K562 (cell line): Measurements from ENCODE around the gene ROS1. TPM values are rescaled to one million over a fixed set of nuclear protein-coding genes. Genes with fewer than 3 reads are reported as not detected.

ENCODE experiments used
- CEBPG ChIP-seq, 3 experiments: fragments of 200-800 bp in 1 of 3; sonication (Bioruptor generic) in 1 of 3; sonication (generic) in 1 of 3; formaldehyde crosslinking in 1 of 3; IDR thresholded peaks in 2 of 3; conservative IDR thresholded peaks in 1 of 3; 2 replicates each; pipeline versions ENCODE4 v1.6.1 to v1.8.0; 2016 to 2022; ENCODE audit warnings: missing compliant biosample characterization in 2 of 3, missing genetic modification characterization in 2 of 3, mild to moderate bottlenecking in 1 of 3, missing genetic modification reagents in 1 of 3
- MYNN ChIP-seq, 2 experiments: sonication (generic); formaldehyde crosslinking in 1 of 2; IDR thresholded peaks; 2 replicates each; pipeline versions ENCODE4 v1.5.0 to v1.6.1; 2016 to 2020; ENCODE audit warnings: antibody characterized with exemption in 1 of 2, missing genetic modification reagents in 1 of 2
- PCBP1 ChIP-seq: fragments of 200-400 bp; formaldehyde crosslinking; IDR thresholded peaks from 2 replicates; pipeline ENCODE4 v1.6.1; 2018; ENCODE audit warnings: mild to moderate bottlenecking, low read depth, low read length; ENCODE audit not compliant: poor library complexity, severe bottlenecking
- POLR3G ChIP-seq: IDR thresholded peaks from 2 replicates; pipeline ENCODE4 v1.6.1; 2011; ENCODE audit not compliant: insufficient read length, insufficient replicate concordance; ENCODE audit errors: extremely low read depth
- RB1 ChIP-seq: fragments of 450-650 bp; IDR thresholded peaks from 2 replicates; pipeline ENCODE4 v1.6.1; 2017; ENCODE audit warnings: low read depth, mild to moderate bottlenecking
- SAFB ChIP-seq: fragments of 200-400 bp; formaldehyde crosslinking; IDR thresholded peaks from 2 replicates; pipeline ENCODE4 v1.6.1; 2017; ENCODE audit warnings: low read depth, low read length, borderline replicate concordance
- STAT5B ChIP-seq: fragments of 250-450 bp; sonication (Bioruptor Pico); IDR thresholded peaks from 2 replicates; pipeline ENCODE4 v1.8.0; 2021; ENCODE audit warnings: mild to moderate bottlenecking, inconsistent platforms
- ZNF175 ChIP-seq: fragments of 200-800 bp; sonication (Bioruptor generic); IDR thresholded peaks from 2 replicates; pipeline ENCODE4 v1.6.1; 2016; ENCODE audit warnings: low read depth, mild to moderate bottlenecking, missing genetic modification characterization, missing compliant biosample characterization
- polyA plus RNA-seq, 8 experiments: library from polyadenylated mRNA; depleted of rRNA in 4 of 8; stranded (reverse) in 5 of 8; unstranded in 3 of 8; fragments of >200 nt; fragmentation: Nextera tagmentation in 2 of 8; fragmentation: Illumina TruSeq in 1 of 8; extraction: Ambion mirVana in 2 of 8; extraction: Trizol in 1 of 8; gene quantifications; 2 replicates each; pipeline versions ENCODE4 v1.2.1 to v1.2.3, GENCODE V29; 2011 to 2014; ENCODE audit warnings: inconsistent platforms in 1 of 8, missing spikeins in 1 of 8
- total RNA-seq, 7 experiments: library from RNA; depleted of rRNA in 6 of 7; stranded (reverse); fragments of >200 nt in 6 of 7; fragmentation: Illumina TruSeq in 2 of 7; extraction: Trizol in 2 of 7; gene quantifications; 2 replicates each; pipeline versions ENCODE4 v1.2.1 to v1.2.3, GENCODE V29; 2011 to 2021; ENCODE audit warnings: low replicate concordance in 1 of 7
- TF ChIP-seq, protein P1 (sequence below): fragments of 450-650 bp; IDR thresholded peaks from 2 replicates; pipeline ENCODE4 v1.6.1; 2018; ENCODE audit warnings: mild to moderate bottlenecking, low read depth; ENCODE audit not compliant: partially characterized antibody
- TF ChIP-seq, protein P2 (sequence below): fragments of 200-400 bp; formaldehyde crosslinking; IDR thresholded peaks from 2 replicates; pipeline ENCODE4 v1.6.1; 2017; ENCODE audit warnings: mild to moderate bottlenecking, low read depth, low read length, moderate library complexity

The ROS1 gene
- total and polyA plus RNA-seq, 9 of the 15 experiments (the other 6 are each of a cell fraction or from before 2014, with no cell fraction given): under 0.01 to 0.16 (median 0.04) TPM; not detected in 6

DNA sequence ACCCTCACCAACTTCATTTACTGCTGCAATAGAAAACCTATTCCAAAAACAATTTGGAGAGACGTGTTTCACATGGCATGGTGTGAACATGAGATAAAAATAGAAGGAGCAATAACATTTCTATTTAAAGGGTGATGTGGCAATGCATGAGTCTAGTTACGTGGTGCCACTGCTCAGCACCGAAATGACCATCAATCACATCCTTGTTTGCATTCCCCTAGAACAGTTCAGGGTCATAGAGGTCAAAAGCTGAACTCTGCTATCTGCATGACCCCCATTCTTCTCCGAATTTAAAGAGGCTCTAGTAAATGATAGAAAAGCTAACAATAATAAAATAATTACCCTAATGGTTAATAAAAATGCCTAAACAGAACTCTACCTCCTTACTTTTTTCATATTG lies 29.5 kb downstream of the ROS1 start (continued):
- TF ChIP-seq CEBPG (CRISPR knock-in tag; IDR thresholded peaks at IDR 0.05) (no peak), CEBPG (tag; conservative IDR thresholded peaks at IDR 0.05 in 1 of 2, IDR thresholded peaks at IDR 0.05 in 1 of 2) (peak in 1 of 2 experiments; percentile 26; a peak in 1 of 4 replicates), RB1 (no peak), ZNF175 (CRISPR knock-in tag) (no peak), MYNN (IDR thresholded peaks at IDR 0.05) (no peak), MYNN (CRISPR knock-in tag; IDR thresholded peaks at IDR 0.05) (no peak), POLR3G (no peak), PCBP1 (no peak), STAT5B (no peak), SAFB (no peak)
- TF ChIP-seq, protein P1, sequence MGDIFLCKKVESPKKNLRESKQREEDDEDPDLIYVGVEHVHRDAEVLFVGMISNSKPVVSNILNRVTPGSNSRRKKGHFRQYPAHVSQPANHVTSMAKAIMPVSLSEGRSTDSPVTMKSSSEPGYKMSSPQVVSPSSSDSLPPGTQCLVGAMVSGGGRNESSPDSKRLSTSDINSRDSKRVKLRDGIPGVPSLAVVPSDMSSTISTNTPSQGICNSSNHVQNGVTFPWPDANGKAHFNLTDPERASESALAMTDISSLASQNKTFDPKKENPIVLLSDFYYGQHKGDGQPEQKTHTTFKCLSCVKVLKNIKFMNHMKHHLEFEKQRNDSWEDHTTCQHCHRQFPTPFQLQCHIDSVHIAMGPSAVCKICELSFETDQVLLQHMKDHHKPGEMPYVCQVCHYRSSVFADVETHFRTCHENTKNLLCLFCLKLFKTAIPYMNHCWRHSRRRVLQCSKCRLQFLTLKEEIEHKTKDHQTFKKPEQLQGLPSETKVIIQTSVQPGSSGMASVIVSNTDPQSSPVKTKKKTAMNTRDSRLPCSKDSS: no peak
- TF ChIP-seq, protein P2, sequence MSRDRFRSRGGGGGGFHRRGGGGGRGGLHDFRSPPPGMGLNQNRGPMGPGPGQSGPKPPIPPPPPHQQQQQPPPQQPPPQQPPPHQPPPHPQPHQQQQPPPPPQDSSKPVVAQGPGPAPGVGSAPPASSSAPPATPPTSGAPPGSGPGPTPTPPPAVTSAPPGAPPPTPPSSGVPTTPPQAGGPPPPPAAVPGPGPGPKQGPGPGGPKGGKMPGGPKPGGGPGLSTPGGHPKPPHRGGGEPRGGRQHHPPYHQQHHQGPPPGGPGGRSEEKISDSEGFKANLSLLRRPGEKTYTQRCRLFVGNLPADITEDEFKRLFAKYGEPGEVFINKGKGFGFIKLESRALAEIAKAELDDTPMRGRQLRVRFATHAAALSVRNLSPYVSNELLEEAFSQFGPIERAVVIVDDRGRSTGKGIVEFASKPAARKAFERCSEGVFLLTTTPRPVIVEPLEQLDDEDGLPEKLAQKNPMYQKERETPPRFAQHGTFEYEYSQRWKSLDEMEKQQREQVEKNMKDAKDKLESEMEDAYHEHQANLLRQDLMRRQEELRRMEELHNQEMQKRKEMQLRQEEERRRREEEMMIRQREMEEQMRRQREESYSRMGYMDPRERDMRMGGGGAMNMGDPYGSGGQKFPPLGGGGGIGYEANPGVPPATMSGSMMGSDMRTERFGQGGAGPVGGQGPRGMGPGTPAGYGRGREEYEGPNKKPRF: no peak
